K562 (cell line): ENCODE data around the gene FGF13. TPM values are rescaled to one million over a fixed set of nuclear protein-coding genes. Genes with fewer than 3 reads are reported as not detected.

Experiments used
- MLLT1 ChIP-seq, 2 experiments: fragments of 450-650 bp; IDR thresholded peaks; 2 replicates each; pipeline ENCODE4 v1.6.1; 2016
- microRNA counts: library from miRNA; unstranded; fragments of <30 nt; microRNA quantifications from one replicate; lab custom pipeline; 2016
- microRNA-seq: library from miRNA; unstranded; fragments of <30 nt; microRNA quantifications from one replicate; pipeline ENCODE4, GENCODE V29; 2018; ENCODE audit warnings: borderline microRNAs expressed
- polyA plus RNA-seq, 8 experiments: library from polyadenylated mRNA; depleted of rRNA in 4 of 8; stranded (reverse) in 5 of 8; unstranded in 3 of 8; fragments of >200 nt; fragmentation: Nextera tagmentation in 2 of 8; fragmentation: Illumina TruSeq in 1 of 8; extraction: Ambion mirVana in 2 of 8; extraction: Trizol in 1 of 8; gene quantifications; 2 replicates each; pipeline versions ENCODE4 v1.2.1 to v1.2.3, GENCODE V29; 2011 to 2014; ENCODE audit warnings: inconsistent platforms in 1 of 8, missing spikeins in 1 of 8
- small RNA-seq: library from RNA; depleted of rRNA; stranded (forward); fragments of <200 nt; gene quantifications from one replicate; pipeline ENCODE3, GENCODE V24; 2014
- total RNA-seq, 7 experiments: library from RNA; depleted of rRNA in 6 of 7; stranded (reverse); fragments of >200 nt in 6 of 7; fragmentation: Illumina TruSeq in 2 of 7; extraction: Trizol in 2 of 7; gene quantifications; 2 replicates each; pipeline versions ENCODE4 v1.2.1 to v1.2.3, GENCODE V29; 2011 to 2021; ENCODE audit warnings: low replicate concordance in 1 of 7

The FGF13 gene
- total and polyA plus RNA-seq, 9 of the 15 experiments (the other 6 are each of a cell fraction or from before 2014, with no cell fraction given), result 14.8 to 95.7 (median 60.8) TPM

- no peak for TF ChIP-seq MLLT1 (IDR thresholded peaks at IDR 0.05)
These were observed 72.5 kb downstream of the FGF13 start (continued) for GRCh38 chrX:138638996-138639395.

MicroRNAs within 50 kb of the gene (microRNA counts, 767-probe panel; counts per million panel counts)
- microRNA hsa-miR-504 (lab: Ali Mortazavi, UCI), result 1,894 counts per million, percentile 48 among the panel's probes with 10 or more counts

Small RNA genes within 50 kb of the gene (microRNA-seq; reads per million reads assigned to microRNA genes)
- gene MIR504, result 1.5 reads per million, percentile 19 among the genes with 10 or more reads in this experiment

Small RNA genes within 50 kb of the gene (small RNA-seq; reads per million reads assigned to genes)
- gene AL031386.1 (not detected), gene MIR504 (0.40 reads per million, percentile 11 among the genes with 10 or more reads in this experiment)
